GM23338 (cell line): ENCODE results near the gene RIT2. TPM values are rescaled to one million over a fixed set of nuclear protein-coding genes. Genes with fewer than 3 reads are reported as not detected.

Source experiments
- ATAC-seq: fragments of 200-7000 bp; cut with Tn5 transposase; 3 replicates; pipeline ENCODE4 v1.9.1; 2020
- DNase-seq: peaks from one replicate; pipeline ENCODE4 v3.0.0-alpha.2; 2015; ENCODE audit warnings: low spot score
- H2AFZ ChIP-seq: fragments of 200-600 bp; sonication (generic); 2 replicates; pipeline ENCODE4 v1.8.0; 2016; ENCODE audit warnings: antibody characterized with exemption, mild to moderate bottlenecking, moderate library complexity
- H3F3A ChIP-seq: fragments of 200-600 bp; sonication (generic); replicated peaks from 2 replicates; pipeline ENCODE4 v1.8.0; 2017; ENCODE audit warnings: antibody characterized with exemption, mixed run types, low read depth
- H3K27ac ChIP-seq: fragments of 200-600 bp; sonication (generic); 2 replicates; pipeline ENCODE4 v1.6.1; 2016; ENCODE audit warnings: low read depth
- H3K27me3 ChIP-seq: fragments of 200-600 bp; sonication (generic); 2 replicates; pipeline ENCODE4 v1.8.0; 2016; ENCODE audit warnings: mild to moderate bottlenecking, mixed run types, moderate library complexity; ENCODE audit not compliant: insufficient read depth
- H3K36me3 ChIP-seq: fragments of 200-600 bp; sonication (generic); 2 replicates; pipeline ENCODE4 v1.8.0; 2016; ENCODE audit warnings: mild to moderate bottlenecking; ENCODE audit not compliant: insufficient read depth
- H3K4me1 ChIP-seq: fragments of 200-600 bp; sonication (generic); 2 replicates; pipeline ENCODE4 v1.8.0; 2016; ENCODE audit warnings: mild to moderate bottlenecking, moderate library complexity; ENCODE audit not compliant: insufficient read depth
- H3K4me2 ChIP-seq: fragments of 200-600 bp; sonication (generic); 2 replicates; pipeline ENCODE4 v1.7.1; 2017; ENCODE audit warnings: mixed run types
- H3K4me3 ChIP-seq: fragments of 200-600 bp; sonication (generic); 2 replicates; pipeline ENCODE4 v1.6.1; 2016; ENCODE audit warnings: mixed run types
- H3K79me2 ChIP-seq: fragments of 200-600 bp; sonication (generic); replicated peaks from 2 replicates; pipeline ENCODE4 v1.8.0; 2017; ENCODE audit warnings: mild to moderate bottlenecking; ENCODE audit not compliant: insufficient read depth
- H3K9me2 ChIP-seq: fragments of 200-600 bp; sonication (generic); 2 replicates; pipeline ENCODE4 v1.8.0; 2017; ENCODE audit not compliant: insufficient read depth
- H4K20me1 ChIP-seq: fragments of 200-600 bp; sonication (generic); replicated peaks from 2 replicates; pipeline ENCODE4 v1.8.0; 2017; ENCODE audit warnings: mild to moderate bottlenecking; ENCODE audit not compliant: insufficient read depth
- H3K27ac Mint-ChIP-seq: 2 replicates; pipeline ENCODE4 v1.8.0; 2020; ENCODE audit warnings: inconsistent platforms, mild to moderate bottlenecking, moderate library complexity, mixed read lengths
- H3K27me3 Mint-ChIP-seq: 3 replicates; pipeline ENCODE4 v1.8.0; 2022; ENCODE audit warnings: low read depth, mild to moderate bottlenecking, moderate library complexity, mixed read lengths, inconsistent platforms; ENCODE audit not compliant: insufficient read depth, poor library complexity
- H3K36me3 Mint-ChIP-seq: 3 replicates; pipeline ENCODE4 v1.8.0; 2021; ENCODE audit warnings: low read depth, mild to moderate bottlenecking, inconsistent platforms, moderate library complexity, mixed read lengths
- H3K4me1 Mint-ChIP-seq: 3 replicates; pipeline ENCODE4 v1.8.0; 2020; ENCODE audit warnings: mild to moderate bottlenecking, inconsistent platforms, mixed read lengths
- H3K4me3 Mint-ChIP-seq: 3 replicates; pipeline ENCODE4 v1.8.0; 2021; ENCODE audit warnings: moderate library complexity, mild to moderate bottlenecking, inconsistent platforms, mixed read lengths
- H3K9me3 Mint-ChIP-seq: 3 replicates; pipeline ENCODE4 v1.8.0; 2020; ENCODE audit warnings: moderate library complexity, mild to moderate bottlenecking, inconsistent platforms, mixed read lengths
- CREB1 ChIP-seq: fragments of 250-450 bp; sonication (Bioruptor Pico); IDR thresholded peaks from 2 replicates; pipeline ENCODE4 v1.5.0; 2020; ENCODE audit warnings: low read depth, mild to moderate bottlenecking, moderate library complexity
- CTCF ChIP-seq, 2 experiments: fragments of 200-600 bp in 1 of 2; sonication (generic) in 1 of 2; conservative IDR thresholded peaks; 2 replicates each; pipeline versions ENCODE4 v1.5.1 to v1.6.1; 2016 to 2017; ENCODE audit warnings: antibody characterized with exemption in 2 of 2, low read depth in 2 of 2, mild to moderate bottlenecking in 2 of 2, moderate library complexity in 1 of 2
- ETS1 ChIP-seq: IDR thresholded peaks from 2 replicates; pipeline ENCODE4 v1.6.1; 2016; ENCODE audit warnings: antibody characterized with exemption
- EZH2 ChIP-seq: fragments of 200-600 bp; sonication (generic); IDR thresholded peaks from one replicate; pipeline ENCODE4 v1.8.0; 2017; ENCODE audit warnings: antibody characterized with exemption, mild to moderate bottlenecking, low read depth; ENCODE audit not compliant: unreplicated experiment
- EZH2phosphoT487 ChIP-seq: fragments of 200-600 bp; sonication (generic); IDR thresholded peaks from one replicate; pipeline ENCODE4 v1.8.1; 2018; ENCODE audit warnings: antibody characterized with exemption; ENCODE audit not compliant: unreplicated experiment
- NANOG ChIP-seq: IDR thresholded peaks from 2 replicates; pipeline ENCODE4 v1.6.1; 2016; ENCODE audit warnings: antibody characterized with exemption, borderline replicate concordance
- STAT1 ChIP-seq: IDR thresholded peaks from one replicate; pipeline ENCODE4 v1.6.1; 2016; ENCODE audit warnings: antibody characterized with exemption; ENCODE audit not compliant: unreplicated experiment
- ZNF331 ChIP-seq: fragments of 250-450 bp; sonication (Bioruptor Pico); IDR thresholded peaks from 2 replicates; pipeline ENCODE4 v1.5.0; 2020; ENCODE audit warnings: low read depth, mild to moderate bottlenecking, moderate library complexity
- polyA plus RNA-seq: library from polyadenylated mRNA; unstranded; fragments of >200 nt; fragmentation: Nextera tagmentation; extraction: Ambion mirVana; gene quantifications from 2 replicates; pipeline ENCODE4 v1.2.1, GENCODE V29; 2016
- total RNA-seq: library from RNA; depleted of rRNA; stranded (reverse); fragments of >200 nt; shearing (Covaris generic); gene quantifications from 2 replicates; pipeline ENCODE4 v1.2.3, GENCODE V29; 2014
- TF ChIP-seq, protein P1 (sequence below): IDR thresholded peaks from one replicate; pipeline ENCODE4 v1.6.1; 2018; ENCODE audit warnings: antibody characterized with exemption; ENCODE audit not compliant: unreplicated experiment

The RIT2 gene
- total and polyA plus RNA-seq, 2 experiments from 2014 or later, result 1.9 to 8.8 TPM

GRCh38 chr18:43113220-43113895 lies 2.1 kb downstream of the RIT2 start:
- Mint-ChIP-seq H3K9me3 (no peaks in the 10 kb centered on the region), H3K36me3 (no peaks in the 10 kb centered on the region), H3K4me3 (no peak overlapping the region), H3K4me1 (no peaks in the 10 kb centered on the region), H3K27me3 (no peaks in the 10 kb centered on the region), H3K27ac (no peak overlapping the region)
- no peaks in the 10 kb centered on the region for H3K79me2 ChIP-seq
- no peak overlapping the region for H3K4me3 ChIP-seq
- no peaks in the 10 kb centered on the region for H3K9me2 ChIP-seq
- no peaks in the 10 kb centered on the region for H4K20me1 ChIP-seq
- DNase-seq, result no peak
- H3F3A ChIP-seq, result no peaks in the 10 kb centered on the region
- H3K4me2 ChIP-seq, result no peak overlapping the region
- no peaks in the 10 kb centered on the region for H3K27me3 ChIP-seq
- no peaks in the 10 kb centered on the region for H3K36me3 ChIP-seq
- no peak for TF ChIP-seq CTCF (conservative IDR thresholded peaks at IDR 0.05; ENCODE audit: low read depth in 2 of 2)
- TF ChIP-seq ETS1, result no peak
- no peak for TF ChIP-seq NANOG
- TF ChIP-seq ZNF331, result no peak
- no peak for TF ChIP-seq EZH2phosphoT487
- TF ChIP-seq, protein P1, sequence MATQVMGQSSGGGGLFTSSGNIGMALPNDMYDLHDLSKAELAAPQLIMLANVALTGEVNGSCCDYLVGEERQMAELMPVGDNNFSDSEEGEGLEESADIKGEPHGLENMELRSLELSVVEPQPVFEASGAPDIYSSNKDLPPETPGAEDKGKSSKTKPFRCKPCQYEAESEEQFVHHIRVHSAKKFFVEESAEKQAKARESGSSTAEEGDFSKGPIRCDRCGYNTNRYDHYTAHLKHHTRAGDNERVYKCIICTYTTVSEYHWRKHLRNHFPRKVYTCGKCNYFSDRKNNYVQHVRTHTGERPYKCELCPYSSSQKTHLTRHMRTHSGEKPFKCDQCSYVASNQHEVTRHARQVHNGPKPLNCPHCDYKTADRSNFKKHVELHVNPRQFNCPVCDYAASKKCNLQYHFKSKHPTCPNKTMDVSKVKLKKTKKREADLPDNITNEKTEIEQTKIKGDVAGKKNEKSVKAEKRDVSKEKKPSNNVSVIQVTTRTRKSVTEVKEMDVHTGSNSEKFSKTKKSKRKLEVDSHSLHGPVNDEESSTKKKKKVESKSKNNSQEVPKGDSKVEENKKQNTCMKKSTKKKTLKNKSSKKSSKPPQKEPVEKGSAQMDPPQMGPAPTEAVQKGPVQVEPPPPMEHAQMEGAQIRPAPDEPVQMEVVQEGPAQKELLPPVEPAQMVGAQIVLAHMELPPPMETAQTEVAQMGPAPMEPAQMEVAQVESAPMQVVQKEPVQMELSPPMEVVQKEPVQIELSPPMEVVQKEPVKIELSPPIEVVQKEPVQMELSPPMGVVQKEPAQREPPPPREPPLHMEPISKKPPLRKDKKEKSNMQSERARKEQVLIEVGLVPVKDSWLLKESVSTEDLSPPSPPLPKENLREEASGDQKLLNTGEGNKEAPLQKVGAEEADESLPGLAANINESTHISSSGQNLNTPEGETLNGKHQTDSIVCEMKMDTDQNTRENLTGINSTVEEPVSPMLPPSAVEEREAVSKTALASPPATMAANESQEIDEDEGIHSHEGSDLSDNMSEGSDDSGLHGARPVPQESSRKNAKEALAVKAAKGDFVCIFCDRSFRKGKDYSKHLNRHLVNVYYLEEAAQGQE, result no peak
- TF ChIP-seq CREB1 (CRISPR knock-in tag), result no peak
- no peak for TF ChIP-seq EZH2
- TF ChIP-seq STAT1, result no peak
- ATAC-seq, result no peak
- no peak overlapping the region for H3K27ac ChIP-seq
- no peak overlapping the region for H2AFZ ChIP-seq
- 0 out of 2 replicates have a peak, but pooled peaks cover 5% of the 10 kb centered on the region for H3K4me1 ChIP-seq
